A673 (cell line): ENCODE measurements around the gene AP4S1. TPM values are rescaled to one million over a fixed set of nuclear protein-coding genes. Genes with fewer than 3 reads are reported as not detected.

Experiments used
- BruUV-seq: library from RNA; stranded (reverse); fragments of 400-500 nt; replicated peaks from 2 replicates; lab custom pipeline; 2021; lab: Mats Ljungman, UMichigan
- CTCF ChIA-PET: fragments of 300-600 bp; sonication (Branson Sonifier 250); formaldehyde crosslinking; loops from one replicate; lab custom pipeline; 2022; ENCODE audit warnings: antibody characterized with exemption; lab: Charles Lee
- POLR2A ChIA-PET: fragments of 300-600 bp; sonication (Branson Sonifier 250); formaldehyde crosslinking; loops from one replicate; lab custom pipeline; 2022; ENCODE audit warnings: antibody characterized with exemption; ENCODE audit not compliant: low non-redundant PET; lab: Charles Lee
- DNase-seq: peaks from one replicate; pipeline ENCODE4 v3.0.0-alpha.2; 2015; ENCODE audit warnings: low spot score
- H3K27ac ChIP-seq: fragments of 200-600 bp; sonication (generic); 2 replicates; pipeline ENCODE4 v1.5.1; 2016; ENCODE audit warnings: mixed run types, low read depth, mild to moderate bottlenecking, mixed read lengths, antibody characterized with exemption, low read length; ENCODE audit not compliant: poor library complexity, severe bottlenecking
- H3K27me3 ChIP-seq: fragments of 200-600 bp; sonication (generic); replicated peaks from 2 replicates; pipeline ENCODE4 v1.6.1; 2017; ENCODE audit warnings: mixed run types, low read depth, mild to moderate bottlenecking, mixed read lengths, antibody characterized with exemption, low read length; ENCODE audit not compliant: insufficient read depth, poor library complexity
- H3K36me3 ChIP-seq: fragments of 200-600 bp; sonication (generic); 2 replicates; pipeline ENCODE4 v1.6.1; 2016; ENCODE audit warnings: mixed run types, mild to moderate bottlenecking, mixed read lengths, antibody characterized with exemption, low read length; ENCODE audit not compliant: insufficient read depth, poor library complexity, severe bottlenecking
- H3K4me1 ChIP-seq: fragments of 200-600 bp; sonication (generic); 2 replicates; pipeline ENCODE4 v1.6.1; 2017; ENCODE audit warnings: mixed run types, mild to moderate bottlenecking, mixed read lengths, antibody characterized with exemption, low read length; ENCODE audit not compliant: insufficient read depth, poor library complexity, severe bottlenecking
- H3K4me3 ChIP-seq: fragments of 200-600 bp; sonication (generic); 2 replicates; pipeline ENCODE4 v1.5.1; 2016; ENCODE audit warnings: low read depth, mixed run types, mild to moderate bottlenecking, mixed read lengths, low read length; ENCODE audit not compliant: poor library complexity, severe bottlenecking
- H3K9me3 ChIP-seq: fragments of 200-600 bp; sonication (generic); 2 replicates; pipeline ENCODE4 v1.6.1; 2016; ENCODE audit warnings: mixed run types, low read depth, mild to moderate bottlenecking, mixed read lengths, antibody characterized with exemption, low read length; ENCODE audit not compliant: poor library complexity, severe bottlenecking
- EZH2 ChIP-seq: fragments of 200-600 bp; sonication (generic); IDR thresholded peaks from 2 replicates; pipeline ENCODE4 v1.6.1; 2017; ENCODE audit warnings: borderline replicate concordance, low read depth, mild to moderate bottlenecking, mixed read lengths, antibody characterized with exemption, low read length; ENCODE audit not compliant: poor library complexity, severe bottlenecking
- intact Hi-C: fragments of 100-400 bp; cut with micrococcal nuclease; formaldehyde crosslinking; loops from one replicate; pipeline ENCODE4 v1.10.0; 2022; ENCODE audit not compliant: unreplicated experiment
- total RNA-seq: library from RNA; stranded (reverse); gene quantifications from 2 replicates; pipeline ENCODE4 v1.2.3, GENCODE V29; 2021
- TF ChIP-seq, protein P1 (sequence below): fragments of 300-800, 200-600 bp; sonication (generic); conservative IDR thresholded peaks from 2 replicates; pipeline ENCODE4 v1.5.1; 2017; ENCODE audit warnings: low read depth, mild to moderate bottlenecking, antibody characterized with exemption, low read length, moderate library complexity, mixed read lengths

AP4S1 gene
- total RNA-seq, 1 experiment from 2014 or later = 8.6 TPM

DNA sequence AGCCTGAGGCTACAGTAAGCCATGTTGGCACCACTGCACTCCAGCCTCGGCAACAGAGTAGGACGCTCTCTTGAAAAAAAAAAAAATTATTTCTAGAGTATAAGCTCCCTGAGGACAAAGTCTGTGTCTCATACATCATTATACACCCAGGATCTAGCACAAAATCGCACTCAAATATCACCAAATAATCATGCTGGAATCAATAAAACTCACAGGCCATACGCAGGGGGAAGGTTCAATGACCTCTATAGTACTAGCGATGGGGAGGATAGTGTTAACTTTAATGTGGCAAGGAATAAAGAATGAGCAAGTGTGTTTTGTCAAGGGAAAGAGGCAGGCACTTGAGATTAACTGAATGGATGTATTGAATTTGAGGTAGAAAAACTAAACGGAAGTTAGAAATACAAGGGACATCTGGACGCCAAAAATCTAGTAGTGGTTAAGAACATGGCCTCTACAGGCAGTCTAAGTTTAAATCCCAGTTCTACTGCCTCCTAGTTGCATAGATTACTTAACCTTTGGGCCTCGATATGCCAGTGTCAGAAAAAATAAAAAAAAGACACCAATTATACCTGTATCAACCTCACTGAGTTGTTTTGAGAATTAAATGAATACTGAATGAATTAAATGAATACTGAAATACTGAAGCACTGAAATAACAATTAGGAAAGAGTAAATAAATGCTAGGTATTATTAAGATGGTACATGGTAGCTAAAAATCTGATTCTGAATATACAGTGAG is 4.4 kb upstream of the AP4S1 start:
- TF ChIP-seq, protein P1, sequence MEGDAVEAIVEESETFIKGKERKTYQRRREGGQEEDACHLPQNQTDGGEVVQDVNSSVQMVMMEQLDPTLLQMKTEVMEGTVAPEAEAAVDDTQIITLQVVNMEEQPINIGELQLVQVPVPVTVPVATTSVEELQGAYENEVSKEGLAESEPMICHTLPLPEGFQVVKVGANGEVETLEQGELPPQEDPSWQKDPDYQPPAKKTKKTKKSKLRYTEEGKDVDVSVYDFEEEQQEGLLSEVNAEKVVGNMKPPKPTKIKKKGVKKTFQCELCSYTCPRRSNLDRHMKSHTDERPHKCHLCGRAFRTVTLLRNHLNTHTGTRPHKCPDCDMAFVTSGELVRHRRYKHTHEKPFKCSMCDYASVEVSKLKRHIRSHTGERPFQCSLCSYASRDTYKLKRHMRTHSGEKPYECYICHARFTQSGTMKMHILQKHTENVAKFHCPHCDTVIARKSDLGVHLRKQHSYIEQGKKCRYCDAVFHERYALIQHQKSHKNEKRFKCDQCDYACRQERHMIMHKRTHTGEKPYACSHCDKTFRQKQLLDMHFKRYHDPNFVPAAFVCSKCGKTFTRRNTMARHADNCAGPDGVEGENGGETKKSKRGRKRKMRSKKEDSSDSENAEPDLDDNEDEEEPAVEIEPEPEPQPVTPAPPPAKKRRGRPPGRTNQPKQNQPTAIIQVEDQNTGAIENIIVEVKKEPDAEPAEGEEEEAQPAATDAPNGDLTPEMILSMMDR = no peak
- TF ChIP-seq EZH2 = no peak
- H3K27me3 ChIP-seq = no peaks in the 10 kb centered on the region
- POLR2A ChIA-PET = no interaction called here
- intact Hi-C loops = no loop called here
- CTCF ChIA-PET = no interaction called here
- H3K27ac ChIP-seq = no peak overlapping the region
- peaks cover 9% of the 10 kb centered on the region for H3K4me1 ChIP-seq
- no peak overlapping the region for H3K4me3 ChIP-seq
- no peak for DNase-seq
- no TSS peak for BruUV-seq
- peaks cover 14% of the 10 kb centered on the region for H3K36me3 ChIP-seq
- no peaks in the 10 kb centered on the region for H3K9me3 ChIP-seq

- TF ChIP-seq EZH2 = no peak
- TF ChIP-seq, protein P1 = no peak
- Histone ChIP-seq H3K4me3 (no peak overlapping the region), H3K9me3 (no peaks in the 10 kb centered on the region), H3K36me3 (peaks cover 14% of the 10 kb centered on the region), H3K27me3 (no peaks in the 10 kb centered on the region), H3K27ac (no peak overlapping the region), H3K4me1 (peaks cover 9% of the 10 kb centered on the region)
- CTCF ChIA-PET = no interaction called here
- no peak for DNase-seq
- intact Hi-C loops = no loop called here
- BruUV-seq = no TSS peak
- POLR2A ChIA-PET = no interaction called here
Measured at GRCh38 chr14:31021576-31021949, 3.9 kb upstream of the AP4S1 start.

DNA sequence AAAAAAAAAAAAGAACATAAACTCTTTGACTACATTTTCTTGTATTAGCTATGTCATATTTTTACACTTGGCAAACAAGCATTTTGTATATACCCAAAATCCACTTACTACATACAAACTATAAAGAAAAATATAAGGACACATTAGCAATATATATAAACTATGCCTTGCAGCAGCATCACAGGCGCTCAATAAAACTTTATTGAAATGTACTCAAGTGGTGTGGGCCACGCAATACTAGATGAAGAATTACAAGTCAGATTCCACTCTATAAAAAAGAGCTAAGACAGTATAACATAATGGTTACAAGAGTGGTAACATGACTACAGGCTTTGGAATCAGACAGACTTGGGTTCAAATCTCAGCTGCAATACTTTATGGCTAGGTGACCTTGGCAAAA is 3.1 kb upstream of the AP4S1 start:
- Histone ChIP-seq H3K9me3 (no peaks in the 10 kb centered on the region), H3K27ac (no peak overlapping the region), H3K4me1 (peaks cover 9% of the 10 kb centered on the region), H3K27me3 (no peaks in the 10 kb centered on the region), H3K36me3 (peaks cover 14% of the 10 kb centered on the region), H3K4me3 (no peak overlapping the region)
- no peak for DNase-seq
- intact Hi-C loops = no loop called here
- no peak for TF ChIP-seq EZH2
- TF ChIP-seq, protein P1 = no peak
- ChIA-PET CTCF (no interaction called here), POLR2A (no interaction called here)
- no TSS peak for BruUV-seq
